Neural cell (in vitro differentiated cells): ENCODE results near the gene TTC31. TPM values are rescaled to one million over a fixed set of nuclear protein-coding genes. Genes with fewer than 3 reads are reported as not detected.

ENCODE experiments used
- H2AFZ ChIP-seq: fragments of 200-600, 300-800 bp; sonication (generic), shearing (Covaris generic); 2 replicates; pipeline ENCODE4 v1.6.0; 2014; ENCODE audit warnings: low read depth, mild to moderate bottlenecking, antibody characterized with exemption, low read length, moderate library complexity
- H3F3A ChIP-seq: fragments of 200-600 bp; shearing (Covaris generic); 2 replicates; pipeline ENCODE4 v1.6.1; 2016; ENCODE audit warnings: mild to moderate bottlenecking, moderate library complexity, mixed read lengths, antibody characterized with exemption, low read length; ENCODE audit not compliant: insufficient read depth, poor library complexity, severe bottlenecking
- H3K27ac ChIP-seq: fragments of 200-600, 300-800 bp; sonication (generic), shearing (Covaris generic); 2 replicates; pipeline ENCODE4 v1.5.1; 2014; ENCODE audit warnings: mild to moderate bottlenecking, low read length, moderate library complexity
- H3K27me3 ChIP-seq: fragments of 300-800, 200-600 bp; sonication (generic), shearing (Covaris generic); 2 replicates; pipeline ENCODE4 v1.6.0; 2014; ENCODE audit warnings: mild to moderate bottlenecking, low read depth, low read length, moderate library complexity; ENCODE audit not compliant: insufficient read depth
- H3K36me3 ChIP-seq: fragments of 300-800, 200-600 bp; sonication (generic), shearing (Covaris generic); 2 replicates; pipeline ENCODE4 v1.5.1; 2014; ENCODE audit warnings: mild to moderate bottlenecking, antibody characterized with exemption, low read length, moderate library complexity; ENCODE audit not compliant: insufficient read depth
- H3K4me2 ChIP-seq: fragments of 300-800, 200-600 bp; sonication (generic), shearing (Covaris generic); 2 replicates; pipeline ENCODE4 v1.6.0; 2014; ENCODE audit warnings: mild to moderate bottlenecking, low read length
- H3K4me3 ChIP-seq: fragments of 300-800, 200-600 bp; sonication (generic), shearing (Covaris generic); 2 replicates; pipeline ENCODE4 v1.5.1; 2014; ENCODE audit warnings: mild to moderate bottlenecking, low read length, moderate library complexity
- H3K79me2 ChIP-seq: fragments of 200-600 bp; shearing (Covaris generic); replicated peaks from 2 replicates; pipeline ENCODE4 v1.6.0; 2014; ENCODE audit warnings: mild to moderate bottlenecking, low read length, moderate library complexity; ENCODE audit not compliant: insufficient read depth
- H3K9ac ChIP-seq: fragments of 300-800, 200-600 bp; sonication (generic), shearing (Covaris generic); 2 replicates; pipeline ENCODE4 v1.6.1; 2016; ENCODE audit warnings: mild to moderate bottlenecking, low read length, mixed read lengths
- H3K9me2 ChIP-seq: fragments of 200-600 bp; shearing (Covaris generic); 2 replicates; pipeline ENCODE4 v1.6.1; 2016; ENCODE audit warnings: mild to moderate bottlenecking, low read length, mixed read lengths; ENCODE audit not compliant: insufficient read depth
- H3K9me3 ChIP-seq: fragments of 200-600, 300-800 bp; sonication (generic), shearing (Covaris generic); 2 replicates; pipeline ENCODE4 v1.6.1; 2016; ENCODE audit warnings: mild to moderate bottlenecking, mixed run types, low read length, moderate library complexity, mixed read lengths
- H4K20me1 ChIP-seq: fragments of 200-600 bp; shearing (Covaris generic); 2 replicates; pipeline ENCODE4 v1.6.1; 2016; ENCODE audit warnings: mild to moderate bottlenecking, mixed run types; ENCODE audit not compliant: insufficient read depth
- CTCF ChIP-seq: fragments of 450-650 bp; IDR thresholded peaks from 2 replicates; pipeline ENCODE4 v1.5.1; 2014; ENCODE audit warnings: antibody characterized with exemption, mild to moderate bottlenecking, moderate library complexity; ENCODE audit not compliant: poor library complexity, severe bottlenecking
- EP300 ChIP-seq: fragments of 450-650 bp; conservative IDR thresholded peaks from 2 replicates; pipeline ENCODE4 v1.6.1; 2014; ENCODE audit warnings: antibody characterized with exemption, mild to moderate bottlenecking, moderate library complexity; ENCODE audit not compliant: poor library complexity, severe bottlenecking
- EZH2 ChIP-seq: fragments of 200-600, 300-800 bp; shearing (Covaris generic), sonication (generic); IDR thresholded peaks from 2 replicates; pipeline ENCODE4 v1.6.1; 2014; ENCODE audit warnings: antibody characterized with exemption, low read length, borderline replicate concordance, mild to moderate bottlenecking; ENCODE audit not compliant: insufficient read depth, poor library complexity, severe bottlenecking
- MXI1 ChIP-seq: fragments of 450-650 bp; conservative IDR thresholded peaks from 2 replicates; pipeline ENCODE4 v1.6.1; 2014; ENCODE audit warnings: antibody characterized with exemption, mild to moderate bottlenecking; ENCODE audit not compliant: poor library complexity, severe bottlenecking
- POLR2AphosphoS5 ChIP-seq: IDR thresholded peaks from 2 replicates; pipeline ENCODE4 v1.6.1; 2012
- RAD21 ChIP-seq: fragments of 450-650 bp; conservative IDR thresholded peaks from 2 replicates; pipeline ENCODE4 v1.6.1; 2014; ENCODE audit warnings: antibody characterized with exemption, mild to moderate bottlenecking, moderate library complexity
- REST ChIP-seq: IDR thresholded peaks from 2 replicates; pipeline ENCODE4 v1.6.1; 2012; ENCODE audit warnings: borderline replicate concordance
- TAF1 ChIP-seq: IDR thresholded peaks from 2 replicates; pipeline ENCODE4 v1.6.1; 2012; ENCODE audit warnings: low read depth
- polyA plus RNA-seq: library from polyadenylated mRNA; depleted of rRNA; stranded (reverse); fragments of >200 nt; gene quantifications from 2 replicates; pipeline ENCODE4 v1.2.3, GENCODE V29; 2014

The TTC31 gene
- polyA plus RNA-seq, 1 donor from 2014 or later: 11.0 TPM

GRCh38 chr2:74538881-74539339 is 56.0 kb downstream of the TTC31 start:
- Histone ChIP-seq H3K9me2 (no peaks in the 10 kb centered on the region), H3K4me3 (no peak overlapping the region), H3K4me2 (no peak overlapping the region), H3K9ac (no peak overlapping the region), H3K9me3 (no peaks in the 10 kb centered on the region), H3K79me2 (no peaks in the 10 kb centered on the region), H2AFZ (no peak overlapping the region), H4K20me1 (no peaks in the 10 kb centered on the region), H3F3A (no peaks in the 10 kb centered on the region), H3K36me3 (no peaks in the 10 kb centered on the region), H3K27ac (no peak overlapping the region), H3K27me3 (no peaks in the 10 kb centered on the region)
- no peak for TF ChIP-seq POLR2AphosphoS5
- TF ChIP-seq REST: no peak
- no peak for TF ChIP-seq RAD21
- no peak for TF ChIP-seq EP300
- no peak for TF ChIP-seq EZH2

GRCh38 chr2:74540291-74540690 is 57.4 kb downstream of the TTC31 start:
- Histone ChIP-seq H3K27ac (no peak overlapping the region), H3K4me2 (no peak overlapping the region), H3K9ac (no peak overlapping the region), H3K79me2 (no peaks in the 10 kb centered on the region), H3K9me3 (no peaks in the 10 kb centered on the region), H2AFZ (no peak overlapping the region), H3K36me3 (no peaks in the 10 kb centered on the region), H3F3A (no peaks in the 10 kb centered on the region), H3K27me3 (no peaks in the 10 kb centered on the region), H3K9me2 (no peaks in the 10 kb centered on the region), H3K4me3 (no peak overlapping the region), H4K20me1 (no peaks in the 10 kb centered on the region)
- TF ChIP-seq CTCF (no peak), MXI1 (no peak), TAF1 (no peak)

GRCh38 chr2:74542978-74543377 is 60.1 kb downstream of the TTC31 start:
- no peaks in the 10 kb centered on the region for H3K9me3 ChIP-seq
- H3K9ac ChIP-seq: no peak overlapping the region
- no peak overlapping the region for H3K4me3 ChIP-seq
- no peaks in the 10 kb centered on the region for H4K20me1 ChIP-seq
- H3F3A ChIP-seq: no peaks in the 10 kb centered on the region
- no peak overlapping the region for H2AFZ ChIP-seq
- no peaks in the 10 kb centered on the region for H3K9me2 ChIP-seq
- no peak overlapping the region for H3K27ac ChIP-seq
- no peaks in the 10 kb centered on the region for H3K36me3 ChIP-seq
- no peak for TF ChIP-seq MXI1
- no peaks in the 10 kb centered on the region for H3K79me2 ChIP-seq
- peaks cover 3% of the 10 kb centered on the region for H3K27me3 ChIP-seq
- no peak overlapping the region for H3K4me2 ChIP-seq

Other genes starting within 250 kb of the TTC31 start
- 3.2 and 3.9 TPM in 2 replicates for gene SLC4A5, start 139.7 kb upstream of the TTC31 start, polyA plus RNA-seq
- 160 and 183 TPM in 2 replicates for gene DCTN1, start 102.8 kb upstream of the TTC31 start, polyA plus RNA-seq
- 1.7 and 3.3 TPM in 2 replicates for gene C2orf81, start 61.5 kb upstream of the TTC31 start, polyA plus RNA-seq
- gene WDR54, start 61.4 kb upstream of the TTC31 start, polyA plus RNA-seq: 89.9 and 110 TPM in 2 replicates
- gene RTKN, start 41.1 kb upstream of the TTC31 start, polyA plus RNA-seq: 4.9 and 6.1 TPM in 2 replicates
- 35.2 and 53.2 TPM in 2 replicates for gene INO80B, start 28.0 kb upstream of the TTC31 start, polyA plus RNA-seq
- 220 and 230 TPM in 2 replicates for gene WBP1, start 24.6 kb upstream of the TTC31 start, polyA plus RNA-seq
- gene MOGS, start 17.7 kb upstream of the TTC31 start, polyA plus RNA-seq: 39.6 and 51.2 TPM in 2 replicates
- 28.0 and 28.6 TPM in 2 replicates for gene MRPL53, start 10.4 kb upstream of the TTC31 start, polyA plus RNA-seq
- gene CCDC142, start 83 bp upstream of the TTC31 start, polyA plus RNA-seq: 21.6 and 48.0 TPM in 2 replicates
- gene LBX2, start 16.5 kb downstream of the TTC31 start, polyA plus RNA-seq: not detected in 2 replicates
- gene PCGF1, start 24.6 kb downstream of the TTC31 start, polyA plus RNA-seq: 30.2 and 38.9 TPM in 2 replicates
- gene TLX2, start 31.4 kb downstream of the TTC31 start, polyA plus RNA-seq: not detected in 2 replicates
- gene DQX1, start 43.1 kb downstream of the TTC31 start, polyA plus RNA-seq: 0.59 and 0.78 TPM in 2 replicates
- gene AUP1, start 46.6 kb downstream of the TTC31 start, polyA plus RNA-seq: 153 and 163 TPM in 2 replicates
- gene HTRA2, start 46.9 kb downstream of the TTC31 start, polyA plus RNA-seq: 126 and 141 TPM in 2 replicates
- gene LOXL3, start 70.9 kb downstream of the TTC31 start, polyA plus RNA-seq: 17.1 and 20.1 TPM in 2 replicates
- gene DOK1, start 71.6 kb downstream of the TTC31 start, polyA plus RNA-seq: 0.30 and 0.79 TPM in 2 replicates
- not detected in 2 replicates for gene M1AP, start 165.2 kb downstream of the TTC31 start, polyA plus RNA-seq
- 18.2 and 19.2 TPM in 2 replicates for gene SEMA4F, start 171.2 kb downstream of the TTC31 start, polyA plus RNA-seq